GM12878 (cell line): Measurements from ENCODE around the gene GIMAP8. TPM values are rescaled to one million over a fixed set of nuclear protein-coding genes. Genes with fewer than 3 reads are reported as not detected.

ENCODE experiments used
- ATAC-seq: fragments of 200-7000 bp; cut with Tn5 transposase; 3 replicates; pipeline ENCODE4 v1.9.1; 2020; ENCODE audit warnings: mild to moderate bottlenecking, moderate library complexity
- BruUV-seq: library from RNA; stranded (reverse); fragments of 400-500 nt; replicated peaks from 2 replicates; lab custom pipeline; 2021; lab: Mats Ljungman, UMichigan
- CTCF ChIA-PET: fragments of 300-600 bp; sonication (Branson Sonifier 250); formaldehyde crosslinking; extraction: SDS; loops from one replicate; lab custom pipeline; 2021; ENCODE audit warnings: inconsistent platforms; lab: Yijun Ruan, JAX
- POLR2A ChIA-PET: fragments of 350-600 bp; formaldehyde crosslinking; extraction: SDS; loops from one replicate; lab custom pipeline; 2021; ENCODE audit warnings: inconsistent platforms; lab: Charles Lee
- RAD21 ChIA-PET: fragments of 300-600 bp; sonication (Branson Sonifier 250); formaldehyde crosslinking; loops from one replicate; lab custom pipeline; 2023; ENCODE audit warnings: antibody characterized with exemption; ENCODE audit not compliant: unreplicated experiment; lab: Charles Lee
- SMC1A ChIA-PET: fragments of 300-600 bp; sonication (Branson Sonifier 250); formaldehyde crosslinking; loops from one replicate; lab custom pipeline; 2023; ENCODE audit not compliant: unreplicated experiment, uncharacterized antibody; lab: Charles Lee
- DNase-seq: peaks from one replicate; pipeline ENCODE4 v3.0.0-alpha.2; 2011; ENCODE audit warnings: low read depth, low spot score
- FAIRE-seq: peaks from 3 replicates; lab custom pipeline; 2011; peaks lifted over from hg19 to GRCh38; lab: Jason Lieb, UNC
- H2AFZ ChIP-seq: 2 replicates; pipeline ENCODE4 v1.6.0; 2011; ENCODE audit warnings: low read depth, low read length, control low read depth; ENCODE audit not compliant: control insufficient read depth
- H3K27ac ChIP-seq: 2 replicates; pipeline ENCODE4 v1.5.1; 2011; ENCODE audit warnings: control low read depth; ENCODE audit not compliant: control insufficient read depth, insufficient read depth
- H3K27me3 ChIP-seq, 2 experiments: replicated peaks in 1 of 2; 2 replicates each; pipeline versions ENCODE4 v1.6.0 to v1.6.1; 2011; ENCODE audit warnings: low read length in 1 of 2; ENCODE audit not compliant: control insufficient read depth in 2 of 2, insufficient read depth in 2 of 2
- H3K36me3 ChIP-seq, 2 experiments: 2 replicates each; pipeline ENCODE4 v1.5.1; 2011; ENCODE audit warnings: low read length in 1 of 2; ENCODE audit not compliant: control insufficient read depth in 2 of 2, insufficient read depth in 2 of 2
- H3K4me1 ChIP-seq: 2 replicates; pipeline ENCODE4 v1.6.1; 2011; ENCODE audit warnings: mild to moderate bottlenecking, low read length, moderate library complexity, mixed read lengths; ENCODE audit not compliant: control insufficient read depth, insufficient read depth
- H3K4me2 ChIP-seq: 2 replicates; pipeline ENCODE4 v1.6.0; 2011; ENCODE audit warnings: control low read depth; ENCODE audit not compliant: control insufficient read depth, insufficient read depth
- H3K4me3 ChIP-seq: fragments of 200-600 bp; sonication (generic); 2 replicates; pipeline ENCODE4 v1.5.1; 2016
- H3K79me2 ChIP-seq: 2 replicates; pipeline ENCODE4 v1.6.0; 2011; ENCODE audit warnings: low read length; ENCODE audit not compliant: control insufficient read depth, insufficient read depth
- H3K9ac ChIP-seq: 2 replicates; pipeline ENCODE4 v1.8.0; 2011; ENCODE audit warnings: low read length, control low read depth, mixed read lengths; ENCODE audit not compliant: control insufficient read depth, insufficient read depth
- H3K9me3 ChIP-seq: replicated peaks from 3 replicates; pipeline ENCODE4 v1.5.1; 2011; ENCODE audit warnings: mild to moderate bottlenecking, low read length; ENCODE audit not compliant: control insufficient read depth, insufficient read depth
- H4K20me1 ChIP-seq: 2 replicates; pipeline ENCODE4 v1.6.0; 2011; ENCODE audit not compliant: control insufficient read depth, insufficient read depth
- E2F8 ChIP-seq: fragments of 450-650 bp; IDR thresholded peaks from 2 replicates; pipeline ENCODE4 v1.6.1; 2018; ENCODE audit warnings: mild to moderate bottlenecking, low read depth, moderate library complexity; ENCODE audit not compliant: partially characterized antibody
- FOXM1 ChIP-seq: IDR thresholded peaks from 2 replicates; pipeline ENCODE4 v1.6.1; 2012; ENCODE audit warnings: low read depth, mild to moderate bottlenecking, inconsistent platforms, low read length, moderate library complexity
- PAX5 ChIP-seq: IDR thresholded peaks from 2 replicates; pipeline ENCODE4 v1.6.1; 2011; ENCODE audit warnings: low read depth, low read length, borderline replicate concordance
- PAX8 ChIP-seq: fragments of 450-650 bp; IDR thresholded peaks from 2 replicates; pipeline ENCODE4 v1.6.1; 2017; ENCODE audit warnings: mild to moderate bottlenecking, moderate library complexity
- RBBP5 ChIP-seq: fragments of 200-600 bp; sonication (generic); conservative IDR thresholded peaks from 2 replicates; pipeline ENCODE4 v1.6.1; 2016
- SREBF2 ChIP-seq: IDR thresholded peaks from 2 replicates; pipeline ENCODE4 v1.6.1; 2012; ENCODE audit warnings: mild to moderate bottlenecking, low read length
- WGBS: methylation state at CpG from one replicate; pipeline ENCODE4 v1.1.6; 2016; ENCODE audit warnings: low lambda C conversion rate; ENCODE audit not compliant: insufficient replicate concordance, insufficient coverage; ENCODE audit errors: missing lambda C conversion rate; 5-methylcytosine and 5-hydroxymethylcytosine counted together
- in situ Hi-C: fragments of 300-500 bp; cut with MboI; formaldehyde crosslinking; loops from 9 replicates; pipeline ENCODE4 v1.14.3; 2018; ENCODE audit warnings: mixed read lengths
- intact Hi-C: fragments of 100-400 bp; cut with micrococcal nuclease; formaldehyde crosslinking; loops from one replicate; pipeline ENCODE4 v1.14.2; 2022; ENCODE audit not compliant: unreplicated experiment
- polyA plus RNA-seq, 11 experiments: library from polyadenylated mRNA; depleted of rRNA in 4 of 11; unstranded in 6 of 11; stranded (reverse) in 5 of 11; fragments of >200 nt; fragmentation: Nextera tagmentation in 4 of 11; fragmentation: Illumina TruSeq in 1 of 11; extraction: Ambion mirVana in 4 of 11; extraction: Trizol in 1 of 11; gene quantifications; 1 replicate in 1 of 11; 2 replicates in 10 of 11; pipeline versions ENCODE4 v1.2.1 to v1.2.3, GENCODE V29; 2011 to 2016; ENCODE audit warnings: inconsistent platforms in 2 of 11, missing spikeins in 2 of 11, low read depth in 1 of 11
- total RNA-seq, 4 experiments: library from RNA; depleted of rRNA in 3 of 4; stranded (reverse); fragments of >200 nt in 3 of 4; fragmentation: Illumina TruSeq in 1 of 4; extraction: Trizol in 1 of 4; gene quantifications; 2 replicates each; pipeline versions ENCODE4 v1.2.1 to v1.2.3, GENCODE V29; 2013 to 2021
- TF ChIP-seq, protein P1 (sequence below): IDR thresholded peaks from 2 replicates; pipeline ENCODE4 v1.6.1; 2012; ENCODE audit warnings: low read depth, low read length, improper control_type of control experiment
- TF ChIP-seq, protein P2 (sequence below): IDR thresholded peaks from 2 replicates; pipeline ENCODE4 v1.6.1; 2012; ENCODE audit warnings: low read depth, low read length, improper control_type of control experiment

GIMAP8 gene
- total and polyA plus RNA-seq, 10 of the 15 experiments (the other 5 are each of a cell fraction or from before 2014, with no cell fraction given) = 0.66 to 9.7 (median 4.7) TPM

GRCh38 chr7:150421831-150422230 lies 28.6 kb upstream of the GIMAP8 start:
- Histone ChIP-seq H3K27ac (no peak overlapping the region), H3K79me2 (no peaks in the 10 kb centered on the region), H4K20me1 (no peaks in the 10 kb centered on the region), H3K27me3 (no peaks in the 10 kb centered on the region), H3K9ac (no peak overlapping the region), H2AFZ (no peak overlapping the region), H3K4me1 (peaks cover 2% of the 10 kb centered on the region; the same call in 1 of the 2 replicates), H3K4me3 (no peak overlapping the region), H3K4me2 (no peak overlapping the region), H3K36me3 (no peaks in the 10 kb centered on the region), H3K9me3 (no peaks in the 10 kb centered on the region)
- in situ Hi-C loops = loop anchor here (25.0 kb wide), 1 partner anchor 360 kb away; no protein-coding TSS in a partner anchor
- ChIA-PET POLR2A (interaction anchor here (0.8 kb wide), 1 partner anchor 44 kb away, joined by 4 read pairs; no protein-coding TSS in a partner anchor), RAD21 (interaction anchor here (1.0 to 1.8 kb wide), 7 partner anchors 11 to 136 kb away, joined by 3 to 14 read pairs (median 4); no protein-coding TSS in a partner anchor), CTCF (interaction anchor here (0.6 to 2.5 kb wide), 25 partner anchors 9 to 365 kb away, joined by 3 to 21 read pairs (median 4); partner anchors contain the start of gene REPIN1), SMC1A (interaction anchor here (0.6 to 2.0 kb wide), 11 partner anchors 7 to 68 kb away, joined by 3 to 11 read pairs (median 4); partner anchors contain the start of gene GIMAP8)
- FAIRE-seq (no peak), ATAC-seq (no peak), DNase-seq (no peak)
- 80% methylated on average over 16 of the region's 17 CpGs for WGBS
- BruUV-seq = no TSS peak
- intact Hi-C loops = loop anchor here (1.0 kb wide), 3 partner anchors 42 to 136 kb away; no protein-coding TSS in a partner anchor
- no peak for TF ChIP-seq FOXM1
- TF ChIP-seq SREBF2 = no peak
- no peak for TF ChIP-seq E2F8
- no peak for TF ChIP-seq RBBP5
- TF ChIP-seq, protein P1, sequence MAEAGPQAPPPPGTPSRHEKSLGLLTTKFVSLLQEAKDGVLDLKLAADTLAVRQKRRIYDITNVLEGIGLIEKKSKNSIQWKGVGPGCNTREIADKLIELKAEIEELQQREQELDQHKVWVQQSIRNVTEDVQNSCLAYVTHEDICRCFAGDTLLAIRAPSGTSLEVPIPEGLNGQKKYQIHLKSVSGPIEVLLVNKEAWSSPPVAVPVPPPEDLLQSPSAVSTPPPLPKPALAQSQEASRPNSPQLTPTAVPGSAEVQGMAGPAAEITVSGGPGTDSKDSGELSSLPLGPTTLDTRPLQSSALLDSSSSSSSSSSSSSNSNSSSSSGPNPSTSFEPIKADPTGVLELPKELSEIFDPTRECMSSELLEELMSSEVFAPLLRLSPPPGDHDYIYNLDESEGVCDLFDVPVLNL = no peak
- TF ChIP-seq, protein P2, sequence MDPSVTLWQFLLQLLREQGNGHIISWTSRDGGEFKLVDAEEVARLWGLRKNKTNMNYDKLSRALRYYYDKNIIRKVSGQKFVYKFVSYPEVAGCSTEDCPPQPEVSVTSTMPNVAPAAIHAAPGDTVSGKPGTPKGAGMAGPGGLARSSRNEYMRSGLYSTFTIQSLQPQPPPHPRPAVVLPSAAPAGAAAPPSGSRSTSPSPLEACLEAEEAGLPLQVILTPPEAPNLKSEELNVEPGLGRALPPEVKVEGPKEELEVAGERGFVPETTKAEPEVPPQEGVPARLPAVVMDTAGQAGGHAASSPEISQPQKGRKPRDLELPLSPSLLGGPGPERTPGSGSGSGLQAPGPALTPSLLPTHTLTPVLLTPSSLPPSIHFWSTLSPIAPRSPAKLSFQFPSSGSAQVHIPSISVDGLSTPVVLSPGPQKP = no peak
- TF ChIP-seq PAX8 = no peak
- TF ChIP-seq PAX5 = no peak
